Endothelial cell of umbilical vein (primary cell): ENCODE results near the gene PTPN5. TPM values are rescaled to one million over a fixed set of nuclear protein-coding genes. Genes with fewer than 3 reads are reported as not detected.

Experiments
- BruUV-seq: library from RNA; stranded (reverse); fragments of 400-500 nt; replicated peaks from 2 replicates; lab custom pipeline; 2021; lab: Mats Ljungman, UMichigan
- CTCF ChIA-PET: fragments of 300-600, 350-600 bp; sonication (Branson Sonifier 250); formaldehyde crosslinking; loops from one replicate; lab custom pipeline; 2021; ENCODE audit warnings: antibody characterized with exemption, inconsistent platforms; lab: Charles Lee
- POLR2A ChIA-PET: fragments of 300-600, 350-600 bp; sonication (Branson Sonifier 250); formaldehyde crosslinking; loops from one replicate; lab custom pipeline; 2021; ENCODE audit warnings: antibody characterized with exemption, inconsistent platforms; lab: Charles Lee
- DNase-seq: peaks from one replicate; pipeline ENCODE4 v3.0.0-alpha.2; 2011; ENCODE audit warnings: low read depth, low spot score
- FAIRE-seq: peaks from 2 replicates; lab custom pipeline; 2011; peaks lifted over from hg19 to GRCh38; lab: Jason Lieb, UNC
- H2AFZ ChIP-seq: 2 replicates; pipeline ENCODE4 v1.6.0; 2012; ENCODE audit warnings: low read depth, low read length, control low read depth, inconsistent platforms
- H3K27ac ChIP-seq: 2 replicates; pipeline ENCODE4 v1.5.1; 2011; ENCODE audit warnings: low read depth, mild to moderate bottlenecking, control low read depth, low read length, moderate library complexity; ENCODE audit not compliant: insufficient read depth
- H3K27me3 ChIP-seq, 2 experiments: 2 replicates each; pipeline versions ENCODE4 v1.6.0 to v1.6.1; 2011; ENCODE audit warnings: low read length in 2 of 2, mixed read lengths in 1 of 2; ENCODE audit not compliant: control insufficient read depth in 2 of 2, insufficient read depth in 2 of 2
- H3K36me3 ChIP-seq, 2 experiments: 2 replicates in 1 of 2; 3 replicates in 1 of 2; pipeline ENCODE4 v1.5.1; 2011; ENCODE audit warnings: low read length in 2 of 2, mild to moderate bottlenecking in 1 of 2, moderate library complexity in 1 of 2; ENCODE audit not compliant: control insufficient read depth in 2 of 2, insufficient read depth in 2 of 2; ENCODE audit errors: extremely low read depth in 1 of 2
- H3K4me1 ChIP-seq: 3 replicates; pipeline ENCODE4 v1.5.1; 2011; ENCODE audit warnings: mild to moderate bottlenecking, low read length; ENCODE audit not compliant: control insufficient read depth, insufficient read depth; ENCODE audit errors: extremely low read depth
- H3K4me2 ChIP-seq: 2 replicates; pipeline ENCODE4 v1.6.1; 2011; ENCODE audit warnings: low read length, control low read depth, mixed read lengths; ENCODE audit not compliant: insufficient read depth
- H3K4me3 ChIP-seq, 3 experiments: fragments of 200-600 bp in 1 of 3; sonication (generic), shearing (Covaris generic) in 1 of 3; replicated peaks in 1 of 3; 2 replicates each; pipeline ENCODE4 v1.5.1; 2011 to 2016; ENCODE audit warnings: control low read depth in 3 of 3, low read length in 3 of 3, mild to moderate bottlenecking in 2 of 3, inconsistent platforms in 1 of 3, low read depth in 1 of 3, moderate library complexity in 1 of 3; ENCODE audit not compliant: insufficient read depth in 1 of 3
- H3K79me2 ChIP-seq: 2 replicates; pipeline ENCODE4 v1.6.0; 2012; ENCODE audit warnings: low read length, inconsistent platforms; ENCODE audit not compliant: control insufficient read depth, insufficient read depth
- H3K9ac ChIP-seq: replicated peaks from 2 replicates; pipeline ENCODE3; 2011; ENCODE audit warnings: low read length, control low read depth; ENCODE audit not compliant: insufficient read depth; ENCODE audit errors: extremely low read depth
- H3K9me1 ChIP-seq: replicated peaks from 3 replicates; pipeline ENCODE4 v1.6.0; 2011; ENCODE audit warnings: mild to moderate bottlenecking, low read length; ENCODE audit not compliant: control insufficient read depth, insufficient read depth; ENCODE audit errors: extremely low read depth
- H3K9me3 ChIP-seq: replicated peaks from 2 replicates; pipeline ENCODE4 v1.5.1; 2012; ENCODE audit warnings: low read length, inconsistent platforms; ENCODE audit not compliant: control insufficient read depth, insufficient read depth
- H4K20me1 ChIP-seq: replicated peaks from 2 replicates; pipeline ENCODE3; 2011; ENCODE audit warnings: mild to moderate bottlenecking, low read length; ENCODE audit not compliant: control insufficient read depth, insufficient read depth; ENCODE audit errors: extremely low read depth
- CTCF ChIP-seq, 2 donors: IDR thresholded peaks; 1 replicate in 1 of 2; 2 replicates in 1 of 2; pipeline ENCODE4 v1.5.1; 2011; ENCODE audit warnings: low read length in 2 of 2, mild to moderate bottlenecking in 2 of 2, moderate library complexity in 2 of 2, control low read depth in 1 of 2, inconsistent platforms in 1 of 2, low read depth in 1 of 2; ENCODE audit not compliant: insufficient read depth in 1 of 2; ENCODE audit errors: extremely low read depth in 1 of 2
- EZH2 ChIP-seq: IDR thresholded peaks from 2 replicates; pipeline ENCODE4 v1.6.1; 2012; ENCODE audit warnings: borderline replicate concordance, low read depth, mild to moderate bottlenecking, moderate library complexity, low read length, inconsistent platforms; ENCODE audit not compliant: severe bottlenecking
- FOS ChIP-seq: IDR thresholded peaks from 2 replicates; pipeline ENCODE4 v1.6.1; 2011; ENCODE audit warnings: mild to moderate bottlenecking, low read length, moderate library complexity, borderline replicate concordance; ENCODE audit not compliant: insufficient read depth
- GATA2 ChIP-seq: IDR thresholded peaks from 2 replicates; pipeline ENCODE4 v1.7.0; 2011; ENCODE audit warnings: low read depth, mild to moderate bottlenecking, moderate library complexity, mixed read lengths, low read length; ENCODE audit not compliant: insufficient read length, insufficient read depth
- JUN ChIP-seq: IDR thresholded peaks from 2 replicates; pipeline ENCODE4 v1.6.1; 2011; ENCODE audit warnings: borderline replicate concordance, low read depth; ENCODE audit not compliant: insufficient read length, insufficient read depth
- MAX ChIP-seq: IDR thresholded peaks from 2 replicates; pipeline ENCODE4 v1.6.1; 2011; ENCODE audit not compliant: insufficient read depth, insufficient read length
- MYC ChIP-seq: IDR thresholded peaks from one replicate; pipeline ENCODE4 v1.6.1; 2011; ENCODE audit warnings: mild to moderate bottlenecking, low read depth, low read length
- POLR2A ChIP-seq: IDR thresholded peaks from 2 replicates; pipeline ENCODE4 v1.6.1; 2012; ENCODE audit warnings: low read depth, mild to moderate bottlenecking, control low read depth, low read length
- POLR2AphosphoS5 ChIP-seq: IDR thresholded peaks from 2 replicates; pipeline ENCODE4 v1.6.1; 2012; ENCODE audit warnings: low read depth, mild to moderate bottlenecking, control low read depth, low read length, moderate library complexity; ENCODE audit not compliant: insufficient read depth
- dilution Hi-C: fragments of 300-500 bp; cut with MboI; formaldehyde crosslinking; loops from one replicate; pipeline ENCODE4 v1.15.0; 2019; ENCODE audit warnings: low sequenced_read_pairs; ENCODE audit not compliant: extremely low pct_ligation_motif_present
- intact Hi-C: fragments of 100-400 bp; cut with micrococcal nuclease; formaldehyde crosslinking; loops from one replicate; pipeline ENCODE4 v1.10.0; 2022
- polyA plus RNA-seq, 4 experiments: library from polyadenylated mRNA; depleted of rRNA in 3 of 4; stranded (reverse) in 3 of 4; unstranded in 1 of 4; fragments of >200 nt; gene quantifications; 2 replicates each; pipeline versions ENCODE4 v1.2.1 to v1.2.3, GENCODE V29; 2011 to 2012; ENCODE audit warnings: missing spikeins in 1 of 4
- total RNA-seq: library from RNA; stranded (reverse); gene quantifications from 2 replicates; pipeline ENCODE4 v1.2.3, GENCODE V29; 2021

The PTPN5 gene
- total and polyA plus RNA-seq, 2 donors (not counting 3 experiments of a cell fraction or from before 2014, with no cell fraction given): not detected

- intact Hi-C loops (no loop called here), dilution Hi-C loops (no loop called here)
- no peak overlapping the region for H3K4me3 ChIP-seq
- no peak overlapping the region for H3K4me2 ChIP-seq
- H3K36me3 ChIP-seq: peaks cover 0 to 2% of the 10 kb centered on the region in 2 experiments
- no peaks in the 10 kb centered on the region for H4K20me1 ChIP-seq
- TF ChIP-seq FOS (no peak), MAX (no peak), JUN (no peak), CTCF (IDR thresholded peaks at IDR 0.05; ENCODE audit: extremely low read depth in 1 of 2, insufficient read depth in 1 of 2, low read depth in 1 of 2, low read length in 2 of 2) (no peak), GATA2 (no peak), POLR2A (no peak), MYC (no peak), EZH2 (no peak), POLR2AphosphoS5 (no peak)
- H3K27me3 ChIP-seq: peaks cover 5 to 10% of the 10 kb centered on the region in 2 experiments
- H3K9ac ChIP-seq: no peak overlapping the region
- ChIA-PET POLR2A (no interaction called here), CTCF (no interaction called here)
- FAIRE-seq (no peak), DNase-seq (no peak)
- H3K79me2 ChIP-seq: no peaks in the 10 kb centered on the region
- no TSS peak for BruUV-seq
- H3K9me1 ChIP-seq: no peaks in the 10 kb centered on the region
- peaks cover 15% of the 10 kb centered on the region for H3K4me1 ChIP-seq
- H2AFZ ChIP-seq: no peak overlapping the region
- no peak overlapping the region for H3K27ac ChIP-seq
- no peaks in the 10 kb centered on the region for H3K9me3 ChIP-seq
Measured at GRCh38 chr11:18700872-18701271, 90.7 kb downstream of the PTPN5 start.
